ENCODE data around the gene PRSS8.
A peak's percentile ranks its signal among the peaks of the same experiment; 100 is the strongest.
"Not testable (repeated sequence)": the region's sequence is repeated elsewhere in the genome, so short reads cannot be mapped to it uniquely, and the experiment has no call there.

The PRSS8 gene

GRCh38 chr16:31135535-31136286 is at the start of gene PRSS8:
TSS of gene PRSS8 (minus strand) at chr16:31135727. CDS start at chr16:31135498, 229 bp downstream.
- no peak for DNase-seq

- DNase-seq = no peak
Measured at GRCh38 chr16:31184888-31185287, 49.4 kb upstream of the PRSS8 start.

- no peak for DNase-seq
Measured at GRCh38 chr16:31183432-31184428, 48.2 kb upstream of the PRSS8 start.

GRCh38 chr16:31182391-31182790 is 46.9 kb upstream of the PRSS8 start:
- DNase-seq = no peak

- peak; percentile 21 to 33 for DNase-seq
Measured at GRCh38 chr16:31181102-31181830, 45.7 kb upstream of the PRSS8 start.

- DNase-seq = peak; percentile 87 to 92
Measured at GRCh38 chr16:31179747-31180459, 44.4 kb upstream of the PRSS8 start, which contains the start of gene FUS. TSS of gene FUS (plus strand) at chr16:31180139. CDS start at chr16:31180215, 76 bp downstream.

- no peak for DNase-seq
Measured at GRCh38 chr16:31179219-31179746, 43.8 kb upstream of the PRSS8 start.

GRCh38 chr16:31177136-31177535 is 41.6 kb upstream of the PRSS8 start:
- peak; percentile 24 to 41 for DNase-seq

- DNase-seq = not testable (repeated sequence)
Measured at GRCh38 chr16:31170048-31170447, 34.5 kb upstream of the PRSS8 start.

- no peak for DNase-seq
Measured at GRCh38 chr16:31168848-31169247, 33.3 kb upstream of the PRSS8 start.

GRCh38 chr16:31167315-31167714 is 31.8 kb upstream of the PRSS8 start:
- no peak for DNase-seq

GRCh38 chr16:31157136-31157535 is 21.6 kb upstream of the PRSS8 start:
- no peak for DNase-seq

- DNase-seq = not testable (repeated sequence)
Measured at GRCh38 chr16:31150976-31151375, 15.4 kb upstream of the PRSS8 start.

- no peak for DNase-seq
Measured at GRCh38 chr16:31149894-31150890, 14.7 kb upstream of the PRSS8 start, which contains the start of gene PRSS36. TSS of gene PRSS36 (minus strand) at chr16:31150066. CDS start at chr16:31150035, 31 bp downstream.

- DNase-seq = no peak
Measured at GRCh38 chr16:31149332-31149731, 13.8 kb upstream of the PRSS8 start.

- no peak for DNase-seq
Measured at GRCh38 chr16:31148896-31149295, 13.4 kb upstream of the PRSS8 start.

GRCh38 chr16:31148281-31148728 is 12.8 kb upstream of the PRSS8 start:
- no peak for DNase-seq

GRCh38 chr16:31147574-31147973 is 12.0 kb upstream of the PRSS8 start:
- no peak for DNase-seq

GRCh38 chr16:31145398-31145990 is 10.0 kb upstream of the PRSS8 start:
- DNase-seq = no peak

GRCh38 chr16:31144418-31144817 is 8.9 kb upstream of the PRSS8 start:
- DNase-seq = not testable (repeated sequence)
